GM20431 (cell line): ENCODE results near the gene CCR9.

Experiments used
- in situ Hi-C: fragments of 300-500 bp; cut with MseI, MboI; formaldehyde crosslinking; loops from one replicate; pipeline ENCODE4 v1.15.0; 2020; ENCODE audit warnings: low sequenced_read_pairs; ENCODE audit not compliant: unreplicated experiment

CCR9 gene

DNA sequence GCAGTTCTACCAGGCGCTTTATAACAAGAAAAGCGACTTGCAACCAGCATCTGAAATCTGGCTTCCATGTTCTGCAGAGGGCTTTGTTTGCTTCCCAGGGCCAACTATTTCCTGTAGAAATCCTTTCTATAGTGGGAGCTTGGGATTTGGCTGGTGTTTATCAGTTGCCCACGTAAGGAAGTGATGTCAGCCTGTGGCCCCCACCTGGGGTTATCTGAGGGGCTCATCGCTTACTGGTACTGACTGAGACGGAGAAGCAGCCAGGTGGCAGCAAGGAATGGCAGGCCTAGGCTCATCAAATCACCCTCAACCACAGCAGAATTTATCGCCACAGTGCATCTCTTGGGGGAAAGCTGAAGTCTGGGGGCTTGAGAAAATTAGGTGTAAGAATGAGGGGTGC lies 14.6 kb upstream of the CCR9 start:
- in situ Hi-C loops: no loop called here

DNA sequence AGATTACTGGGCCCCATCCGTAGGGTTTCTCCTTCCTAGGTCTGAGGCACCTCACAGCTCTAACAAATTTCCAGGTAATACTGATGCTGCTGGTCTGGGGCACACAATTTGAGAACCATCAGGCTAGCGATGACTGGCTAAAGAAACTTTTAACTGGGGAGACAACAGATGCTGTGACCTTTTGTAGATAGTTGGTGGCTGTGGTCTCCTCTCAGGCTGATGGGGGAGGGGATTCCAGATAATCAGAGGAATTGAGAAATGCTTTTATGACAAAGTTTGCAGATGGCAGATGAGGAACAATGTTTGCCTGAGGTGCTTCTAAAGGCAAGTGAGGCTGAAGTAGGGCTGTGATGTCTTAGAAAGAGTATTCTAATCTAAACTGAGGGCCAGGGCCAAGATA lies 13.8 kb upstream of the CCR9 start:
- in situ Hi-C loops: no loop called here

DNA sequence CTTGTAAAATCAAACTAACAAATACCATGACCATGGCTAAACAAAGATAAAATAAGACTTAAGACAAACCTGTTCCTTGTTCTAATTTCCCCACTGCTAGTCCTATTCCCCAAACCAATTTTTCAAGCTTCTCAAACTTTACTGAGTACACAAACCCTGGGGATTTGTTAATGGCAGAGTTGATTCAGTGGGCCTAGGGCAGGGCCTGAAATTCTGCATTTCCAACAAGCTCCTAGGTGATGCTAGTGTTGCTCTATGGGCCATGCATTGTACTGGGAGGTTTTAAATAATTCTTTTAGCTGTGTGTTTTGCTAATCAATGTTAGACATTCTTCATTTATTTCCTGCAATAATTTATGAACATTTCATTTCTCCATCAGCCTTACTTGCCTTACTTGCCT lies 13.3 kb upstream of the CCR9 start:
- in situ Hi-C loops: no loop called here

DNA sequence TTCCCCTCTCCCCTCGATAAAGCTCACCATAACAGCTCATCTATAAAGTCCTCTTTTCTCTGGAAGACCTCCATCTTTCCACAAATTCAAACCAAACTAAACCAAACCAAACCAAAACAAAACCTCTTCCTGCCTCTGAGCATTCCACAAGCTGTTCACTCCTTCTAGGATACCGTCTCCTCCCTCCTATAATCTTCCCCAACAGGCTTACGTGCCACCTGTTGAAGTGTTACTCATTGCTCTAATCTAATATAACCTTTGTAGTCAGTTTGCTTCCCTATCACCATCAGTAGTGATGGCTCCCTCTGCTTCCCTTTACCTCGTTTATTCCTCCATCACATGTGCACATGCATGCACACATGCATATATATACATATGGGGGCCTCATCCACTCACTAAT lies 12.7 kb upstream of the CCR9 start:
- in situ Hi-C loops: no loop called here

- in situ Hi-C loops: no loop called here
Observed at GRCh38 chr3:45874677-45875346, 11.5 kb upstream of the CCR9 start.

DNA sequence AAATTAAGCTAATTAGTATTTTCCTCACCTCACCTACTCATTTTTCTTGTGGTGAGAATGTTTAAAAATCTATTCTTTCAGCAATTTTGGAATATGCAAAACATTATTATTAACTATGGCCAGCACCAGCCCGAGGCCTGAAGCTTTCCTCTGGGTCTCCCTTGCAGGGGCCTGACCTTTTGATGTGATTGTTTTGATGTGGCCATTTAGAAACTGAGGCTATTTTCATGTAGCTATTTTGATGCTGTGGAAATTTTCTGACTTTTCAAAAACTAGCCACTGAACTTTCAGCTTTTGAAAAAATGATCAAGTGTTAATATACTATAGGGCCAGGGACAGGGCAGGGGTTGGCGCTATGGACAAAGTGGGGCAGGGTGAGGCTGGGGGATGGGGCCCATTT lies 8.2 kb upstream of the CCR9 start:
- in situ Hi-C loops: no loop called here

DNA sequence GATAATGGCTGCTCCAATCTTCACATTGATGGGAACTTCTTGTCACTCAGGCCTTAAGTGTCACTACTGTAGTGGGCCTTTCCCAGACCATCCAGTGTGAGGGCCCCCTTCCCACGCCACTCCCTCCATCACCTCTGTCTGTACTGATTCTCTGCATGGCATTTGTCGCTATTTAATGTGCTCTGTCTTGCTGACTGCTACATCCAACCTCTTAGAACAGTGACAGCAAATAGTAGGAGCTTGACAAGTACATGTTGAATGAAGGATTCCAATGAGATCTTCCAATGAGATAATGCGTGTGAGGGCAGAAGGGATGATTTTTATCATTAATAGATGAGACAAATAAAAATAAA lies 5.6 kb upstream of the CCR9 start:
- in situ Hi-C loops: no loop called here

DNA sequence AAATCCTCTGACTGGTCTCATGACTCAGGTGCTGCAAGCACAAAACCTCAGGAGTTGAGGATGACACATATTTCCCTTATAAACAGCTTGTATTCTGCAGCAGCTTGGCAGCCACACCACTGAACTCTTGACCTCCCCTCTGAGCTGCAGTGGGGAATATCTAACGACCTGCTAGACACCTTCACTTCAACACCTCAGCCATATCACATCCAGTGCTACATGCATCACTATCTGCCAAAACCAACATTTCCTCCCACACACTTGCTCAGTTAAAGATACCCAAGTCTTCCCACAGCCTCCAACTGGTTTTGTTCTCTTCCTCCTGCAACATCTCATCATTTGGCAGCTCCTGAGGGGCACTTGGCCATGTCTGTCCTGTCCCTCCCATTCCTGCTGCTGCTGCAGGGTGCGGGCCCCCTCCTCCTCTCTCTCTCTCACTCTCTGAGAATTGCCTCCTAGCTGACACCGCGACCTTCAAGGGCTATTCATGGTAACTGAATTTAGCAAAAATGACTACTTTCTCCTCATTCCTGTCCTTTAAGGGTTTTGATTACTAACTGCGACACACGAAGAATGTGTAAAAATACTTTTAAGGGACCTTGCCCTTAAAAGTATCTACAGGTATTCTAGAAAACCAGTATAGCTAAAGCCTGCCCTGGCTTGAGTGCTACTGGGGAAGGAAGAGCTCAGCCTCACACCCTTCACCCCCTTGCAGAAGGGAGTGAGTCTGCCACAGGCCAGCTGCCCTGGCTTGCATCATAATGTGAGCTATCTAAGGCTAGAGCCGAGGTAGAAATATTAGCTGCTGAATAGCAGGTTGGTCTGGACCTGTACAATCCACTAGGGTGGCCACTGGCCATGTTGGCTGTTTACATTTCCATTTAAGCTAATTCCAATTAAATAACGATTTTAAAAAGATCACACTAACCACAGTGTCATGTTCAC lies 5.0 kb upstream of the CCR9 start:
- in situ Hi-C loops: no loop called here

GRCh38 chr3:45884368-45885201 lies 1.8 kb upstream of the CCR9 start:
- in situ Hi-C loops: no loop called here

DNA sequence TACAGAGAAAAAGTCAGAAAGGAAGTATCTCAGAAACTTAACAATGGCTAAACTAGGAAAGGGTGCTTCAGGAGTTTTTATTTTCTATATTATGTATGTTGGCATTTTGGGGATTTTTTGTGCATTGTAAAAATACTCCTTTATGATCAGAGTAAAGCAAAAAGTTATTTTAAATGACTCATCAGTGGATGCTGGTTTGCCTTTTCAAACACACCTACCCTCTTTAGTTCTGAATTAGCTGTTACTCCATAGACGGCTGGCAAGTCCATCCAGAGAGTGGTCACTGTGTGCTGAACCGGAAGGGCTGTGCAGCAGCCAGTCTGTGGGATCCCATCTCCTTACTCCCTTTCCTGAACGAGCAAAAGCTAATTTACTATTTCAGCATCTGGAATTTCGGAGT lies 942 bp downstream of the CCR9 start:
- in situ Hi-C loops: no loop called here

- in situ Hi-C loops: no loop called here
Observed at GRCh38 chr3:45887759-45888511, 1.6 kb downstream of the CCR9 start.

- in situ Hi-C loops: no loop called here
Observed at GRCh38 chr3:45889337-45889736, 3.0 kb downstream of the CCR9 start.

DNA sequence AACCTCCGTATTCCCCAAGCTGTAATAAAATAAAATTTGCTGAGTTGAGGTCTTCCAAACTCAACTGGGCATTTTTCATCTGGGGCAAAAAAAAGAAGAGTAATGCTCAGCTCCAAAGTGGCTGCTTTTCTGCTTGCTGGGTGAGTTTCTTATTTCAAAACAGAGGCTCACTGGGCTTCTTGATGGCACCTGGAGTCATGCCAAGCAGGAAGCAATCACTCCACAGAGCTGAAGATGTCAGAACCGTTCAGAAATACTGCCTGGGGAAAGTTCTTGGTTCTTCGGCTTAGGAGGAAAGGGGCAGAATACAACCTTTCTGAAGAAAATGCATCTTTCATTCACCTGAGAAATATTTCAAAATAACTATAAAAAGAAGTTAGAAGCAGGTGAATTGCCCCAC lies 4.1 kb downstream of the CCR9 start:
- in situ Hi-C loops: no loop called here

DNA sequence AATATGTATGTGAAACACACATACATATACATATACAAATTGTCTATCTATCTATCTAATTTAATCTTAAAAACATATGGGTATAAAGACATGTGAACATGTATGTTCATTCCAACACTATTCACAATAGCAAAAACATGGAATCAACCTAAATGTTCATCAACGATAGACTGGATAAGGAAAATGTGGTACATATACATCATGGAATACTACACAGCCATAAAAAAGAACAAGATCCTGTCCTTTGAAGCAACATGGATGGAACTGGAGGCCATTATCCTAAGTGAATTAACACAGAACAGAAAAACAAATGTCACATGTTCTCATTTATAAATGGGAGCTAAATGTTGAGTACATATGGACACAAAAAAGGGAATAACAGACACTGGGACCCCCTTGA lies 5.8 kb downstream of the CCR9 start:
- in situ Hi-C loops: no loop called here

GRCh38 chr3:45894015-45894414 lies 7.7 kb downstream of the CCR9 start:
- in situ Hi-C loops: no loop called here

GRCh38 chr3:45895686-45896468 lies 9.5 kb downstream of the CCR9 start:
- in situ Hi-C loops: no loop called here

DNA sequence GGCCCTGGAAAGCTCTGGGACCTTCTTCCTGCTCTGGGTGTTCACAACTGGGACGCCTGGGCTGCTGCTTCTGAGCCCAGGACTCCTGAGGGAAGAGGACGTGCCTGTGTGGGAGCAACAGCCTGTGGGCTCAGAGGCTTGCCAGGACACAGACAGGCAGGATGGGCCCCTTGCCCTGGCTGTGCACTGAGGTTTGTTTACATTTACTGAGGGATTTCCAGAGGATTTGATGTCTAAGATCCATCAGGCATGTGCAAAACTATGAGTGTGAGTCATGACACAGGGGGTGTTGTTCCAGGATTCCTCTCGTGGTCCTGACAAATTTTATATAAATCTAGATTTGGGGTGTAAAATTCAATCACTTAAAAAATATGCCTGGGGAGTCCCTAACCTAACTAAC lies 10.6 kb downstream of the CCR9 start:
- in situ Hi-C loops: no loop called here

- in situ Hi-C loops: no loop called here
Observed at GRCh38 chr3:45904931-45905330, 18.6 kb downstream of the CCR9 start.

GRCh38 chr3:45905755-45906154 lies 19.4 kb downstream of the CCR9 start:
- in situ Hi-C loops: no loop called here
